Measurements from ENCODE around the gene PLAAT5.

The PLAAT5 gene

DNA sequence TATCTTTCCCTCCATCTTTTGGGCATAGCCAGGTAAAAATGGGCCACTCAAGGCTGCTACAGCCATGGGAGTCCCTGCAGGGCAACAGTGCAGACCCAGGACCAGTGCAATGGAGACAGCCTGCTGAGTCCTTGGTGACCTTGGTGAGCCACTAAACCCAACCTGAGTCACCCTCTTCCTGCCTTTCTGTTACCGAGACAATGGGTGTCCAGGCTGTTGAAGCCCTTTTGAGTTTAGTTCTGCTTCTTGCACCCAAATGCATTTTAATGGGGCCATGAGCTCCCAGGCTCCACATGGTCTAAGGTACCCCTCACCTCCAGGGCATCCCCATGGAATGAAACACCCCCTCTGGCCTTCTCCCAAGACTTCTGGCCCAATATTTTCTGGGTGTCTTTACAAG lies 44.8 kb upstream of the PLAAT5 start:
- H3K9me2 ChIP-seq (replicated peaks; ENCODE audit: control insufficient read depth, low read length), result no peaks in the 10 kb centered on the region
- no peak overlapping the region for H3K4me2 ChIP-seq (ENCODE audit: low read length)
- no peak for TF ChIP-seq EZH2phosphoT487 (IDR thresholded peaks at IDR 0.05; ENCODE audit: borderline replicate concordance, low read length)
- TF ChIP-seq, protein P1, sequence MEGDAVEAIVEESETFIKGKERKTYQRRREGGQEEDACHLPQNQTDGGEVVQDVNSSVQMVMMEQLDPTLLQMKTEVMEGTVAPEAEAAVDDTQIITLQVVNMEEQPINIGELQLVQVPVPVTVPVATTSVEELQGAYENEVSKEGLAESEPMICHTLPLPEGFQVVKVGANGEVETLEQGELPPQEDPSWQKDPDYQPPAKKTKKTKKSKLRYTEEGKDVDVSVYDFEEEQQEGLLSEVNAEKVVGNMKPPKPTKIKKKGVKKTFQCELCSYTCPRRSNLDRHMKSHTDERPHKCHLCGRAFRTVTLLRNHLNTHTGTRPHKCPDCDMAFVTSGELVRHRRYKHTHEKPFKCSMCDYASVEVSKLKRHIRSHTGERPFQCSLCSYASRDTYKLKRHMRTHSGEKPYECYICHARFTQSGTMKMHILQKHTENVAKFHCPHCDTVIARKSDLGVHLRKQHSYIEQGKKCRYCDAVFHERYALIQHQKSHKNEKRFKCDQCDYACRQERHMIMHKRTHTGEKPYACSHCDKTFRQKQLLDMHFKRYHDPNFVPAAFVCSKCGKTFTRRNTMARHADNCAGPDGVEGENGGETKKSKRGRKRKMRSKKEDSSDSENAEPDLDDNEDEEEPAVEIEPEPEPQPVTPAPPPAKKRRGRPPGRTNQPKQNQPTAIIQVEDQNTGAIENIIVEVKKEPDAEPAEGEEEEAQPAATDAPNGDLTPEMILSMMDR (IDR thresholded peaks at IDR 0.05; ENCODE audit: low read depth, low read length, poor library complexity, severe bottlenecking), result no peak
- peaks cover 21% of the 10 kb centered on the region for H3K4me1 ChIP-seq (ENCODE audit: control insufficient read depth, low read length)
- H3K27me3 ChIP-seq (ENCODE audit: control insufficient read depth, low read length), result 0 out of 2 replicates have a peak, but pooled peaks cover 7% of the 10 kb centered on the region
- H3K79me2 ChIP-seq (ENCODE audit: control insufficient read depth, low read length), result no peaks in the 10 kb centered on the region
- no peaks in the 10 kb centered on the region for H3K9me3 ChIP-seq (ENCODE audit: control insufficient read depth, insufficient read depth, low read length)
- no peak overlapping the region for H3K27ac ChIP-seq (ENCODE audit: low read depth, low read length)
- H3K4me3 ChIP-seq (ENCODE audit: low read length), result no peak overlapping the region
- H3K36me3 ChIP-seq (ENCODE audit: control insufficient read depth, low read length), result no peaks in the 10 kb centered on the region
- H3F3A ChIP-seq (ENCODE audit: control insufficient read depth, insufficient read depth), result no peaks in the 10 kb centered on the region
- no peaks in the 10 kb centered on the region for H4K20me1 ChIP-seq (ENCODE audit: control insufficient read depth, insufficient read depth, low read depth, low read length)

DNA sequence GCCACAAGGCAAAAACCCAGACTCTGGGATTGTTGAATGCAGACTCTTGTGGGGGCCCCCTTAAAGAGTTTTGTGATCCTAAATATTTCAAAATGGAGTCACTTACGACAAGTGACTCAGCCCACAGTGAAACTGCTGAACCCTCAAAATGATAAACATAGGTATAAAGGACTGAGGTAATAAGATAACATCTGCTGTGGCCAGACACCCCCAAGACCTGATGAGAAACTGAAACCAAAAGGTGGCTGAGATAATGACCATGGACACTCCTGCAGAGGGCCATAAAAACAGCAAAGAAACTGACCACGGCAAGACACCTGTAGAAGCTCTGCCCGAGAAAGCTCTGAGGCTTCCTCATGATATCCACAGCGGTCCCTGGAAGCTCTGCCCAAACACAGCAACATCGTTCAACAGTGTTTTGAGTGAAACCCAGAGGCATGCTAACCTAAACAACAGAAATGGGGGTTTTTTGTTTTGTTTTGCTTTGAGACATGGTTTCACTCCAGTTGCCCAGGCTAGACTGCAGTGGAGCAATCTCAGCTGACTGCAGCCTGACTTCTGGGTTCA lies 44.0 kb upstream of the PLAAT5 start:
- Histone ChIP-seq H3K9me3 (ENCODE audit: control insufficient read depth, insufficient read depth, low read length) (no peaks in the 10 kb centered on the region), H3K4me2 (ENCODE audit: low read length) (no peak overlapping the region), H3K27me3 (ENCODE audit: control insufficient read depth, low read length) (0 out of 2 replicates have a peak, but pooled peaks cover 7% of the 10 kb centered on the region), H4K20me1 (ENCODE audit: control insufficient read depth, insufficient read depth, low read depth, low read length) (no peaks in the 10 kb centered on the region), H3K27ac (ENCODE audit: low read depth, low read length) (no peak overlapping the region), H3K36me3 (ENCODE audit: control insufficient read depth, low read length) (no peaks in the 10 kb centered on the region), H3K4me1 (ENCODE audit: control insufficient read depth, low read length) (peaks cover 21% of the 10 kb centered on the region), H3K79me2 (ENCODE audit: control insufficient read depth, low read length) (no peaks in the 10 kb centered on the region), H3K4me3 (ENCODE audit: low read length) (no peak overlapping the region), H3K9me2 (replicated peaks; ENCODE audit: control insufficient read depth, low read length) (no peaks in the 10 kb centered on the region), H3F3A (ENCODE audit: control insufficient read depth, insufficient read depth) (no peaks in the 10 kb centered on the region)
- TF ChIP-seq EZH2phosphoT487 (IDR thresholded peaks at IDR 0.05; ENCODE audit: borderline replicate concordance, low read length), result no peak
- TF ChIP-seq, protein P1 (IDR thresholded peaks at IDR 0.05; ENCODE audit: low read depth, low read length, poor library complexity, severe bottlenecking), result no peak

DNA sequence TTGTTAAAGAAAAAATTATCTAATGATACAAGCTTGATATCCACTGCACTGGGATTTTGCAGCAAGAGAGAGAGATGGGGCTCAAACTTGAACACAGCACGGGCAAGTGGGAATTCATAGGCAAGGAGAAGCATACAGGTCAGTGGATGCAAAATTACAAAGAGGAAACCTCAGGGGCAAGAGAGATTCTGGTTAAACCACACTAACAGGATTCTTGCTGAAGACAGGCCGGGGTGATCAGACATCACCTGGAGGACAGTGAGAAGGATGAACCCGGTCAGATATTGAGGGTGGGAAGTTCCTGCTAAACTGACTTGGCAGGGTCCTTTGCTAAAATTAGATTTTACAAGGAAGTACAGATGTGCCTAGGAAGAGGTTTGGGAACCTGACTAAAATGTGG lies 43.1 kb upstream of the PLAAT5 start:
- no peak overlapping the region for H3K4me2 ChIP-seq (ENCODE audit: low read length)
- H3K9me2 ChIP-seq (replicated peaks; ENCODE audit: control insufficient read depth, low read length), result no peaks in the 10 kb centered on the region
- no peak overlapping the region for H3K27ac ChIP-seq (ENCODE audit: low read depth, low read length)
- TF ChIP-seq EZH2phosphoT487 (IDR thresholded peaks at IDR 0.05; ENCODE audit: borderline replicate concordance, low read length), result no peak
- TF ChIP-seq, protein P1 (IDR thresholded peaks at IDR 0.05; ENCODE audit: low read depth, low read length, poor library complexity, severe bottlenecking), result no peak
- no peaks in the 10 kb centered on the region for H3K9me3 ChIP-seq (ENCODE audit: control insufficient read depth, insufficient read depth, low read length)
- no peaks in the 10 kb centered on the region for H3F3A ChIP-seq (ENCODE audit: control insufficient read depth, insufficient read depth)
- H3K4me1 ChIP-seq (ENCODE audit: control insufficient read depth, low read length), result peaks cover 21% of the 10 kb centered on the region
- H3K36me3 ChIP-seq (ENCODE audit: control insufficient read depth, low read length), result no peaks in the 10 kb centered on the region
- H3K4me3 ChIP-seq (ENCODE audit: low read length), result no peak overlapping the region
- no peaks in the 10 kb centered on the region for H4K20me1 ChIP-seq (ENCODE audit: control insufficient read depth, insufficient read depth, low read depth, low read length)
- H3K27me3 ChIP-seq (ENCODE audit: control insufficient read depth, low read length), result 0 out of 2 replicates have a peak, but pooled peaks cover 7% of the 10 kb centered on the region
- no peaks in the 10 kb centered on the region for H3K79me2 ChIP-seq (ENCODE audit: control insufficient read depth, low read length)

Data from DOHH2 (cell line).